GM18498 (cell line): Measurements from ENCODE around the gene NTN5.
"Not testable (repeated sequence)": the region's sequence is repeated elsewhere in the genome, so short reads cannot be mapped to it uniquely, and the experiment has no call there.

ENCODE experiments used
- ATAC-seq: cut with Tn5 transposase; IDR thresholded peaks from one replicate; pipeline ENCODE4 v1.9.1; 2021; ENCODE audit warnings: mild to moderate bottlenecking, moderate library complexity; ENCODE audit not compliant: unreplicated experiment

Gene NTN5

GRCh38 chr19:48702701-48703100, 29.9 kb upstream of the NTN5 start:
- ATAC-seq = no peak

DNA sequence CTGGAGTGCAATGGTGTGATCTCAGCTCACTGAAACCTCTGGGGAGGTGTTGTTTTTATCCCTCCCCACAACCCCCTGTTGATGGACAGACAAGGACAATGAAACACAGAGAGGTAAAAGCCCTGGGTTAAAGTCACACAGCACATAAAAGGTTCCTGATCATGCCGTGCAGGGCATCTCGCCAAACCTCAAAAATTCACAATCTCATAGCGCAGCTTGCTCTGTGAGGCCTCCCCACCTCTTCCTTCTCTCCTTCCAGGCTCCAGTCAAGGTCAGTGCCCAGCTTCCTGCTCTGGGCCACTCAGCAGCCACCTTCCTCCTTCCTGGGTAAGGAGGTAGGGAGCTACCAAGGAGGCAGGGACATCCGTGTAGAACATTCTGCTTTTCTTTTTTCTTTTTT, 25.2 kb upstream of the NTN5 start:
- no peak for ATAC-seq

DNA sequence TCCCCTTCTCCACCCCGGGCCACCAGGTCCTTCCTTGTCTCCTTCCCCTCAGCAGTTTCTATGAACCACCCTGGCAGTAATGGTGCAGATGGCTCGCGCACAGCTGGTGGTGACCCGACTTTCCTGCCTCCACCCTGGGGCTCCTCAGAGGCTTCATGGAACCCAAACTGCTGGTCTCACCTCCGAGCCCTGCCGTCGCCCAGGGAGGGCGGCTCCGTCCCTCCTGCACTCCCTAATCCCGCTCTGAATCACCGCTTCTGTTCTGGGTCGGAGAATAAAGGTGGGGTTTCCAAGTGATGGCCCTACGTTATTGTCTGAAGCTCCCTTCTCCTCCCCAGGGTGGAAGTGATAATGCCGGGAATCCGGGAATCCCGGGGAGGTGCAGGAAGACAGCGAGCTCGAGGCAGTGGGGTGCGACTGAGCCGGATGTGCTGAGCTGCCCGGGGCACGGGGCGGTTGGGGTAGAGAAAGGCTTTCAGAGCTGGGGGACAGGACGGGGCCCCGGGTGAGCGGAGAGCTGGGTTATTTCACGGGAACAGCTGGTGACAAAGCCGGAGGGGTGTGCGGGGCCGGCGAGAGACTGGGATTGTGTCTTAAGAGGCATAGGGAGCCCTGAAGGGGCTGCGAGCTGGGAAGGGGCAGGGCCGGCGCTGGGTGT, 23.7 kb upstream of the NTN5 start:
- no peak for ATAC-seq

DNA sequence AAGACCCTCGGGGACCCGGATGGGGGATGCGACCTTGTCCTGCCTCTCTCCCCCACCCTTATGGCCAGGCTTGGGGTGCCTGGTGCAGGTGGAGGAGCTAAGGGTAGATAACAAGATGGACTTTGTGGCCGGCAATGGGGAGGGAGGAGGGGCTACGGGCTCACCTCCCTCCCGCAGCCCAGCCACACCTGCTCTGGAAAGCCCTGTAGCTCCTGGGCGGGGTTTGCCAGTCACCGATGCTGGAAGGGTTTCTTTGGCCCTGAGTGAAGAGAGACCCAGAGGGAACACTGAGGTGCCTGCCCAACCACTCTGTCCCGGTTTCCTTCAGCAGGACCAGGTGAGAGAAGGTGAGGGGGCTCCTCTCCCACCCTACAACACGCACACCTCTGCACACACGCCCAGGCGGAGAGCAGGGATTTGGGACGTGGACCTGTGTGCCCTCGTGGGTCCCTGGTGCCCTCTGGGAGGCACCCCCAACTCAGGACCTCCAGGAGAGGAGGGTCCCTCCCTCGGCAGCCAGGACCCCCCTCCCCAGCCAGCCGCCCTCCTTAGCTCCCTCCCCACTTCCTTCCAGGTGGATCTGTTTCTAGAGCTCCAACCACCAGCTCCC, 23.0 kb upstream of the NTN5 start, which contains the start of gene FUT2:
FUT2 (plus strand) TSS at position 229 of the 610 bp plus-strand sequence. CDS start 6,986 bp downstream, outside the sequence.
- ATAC-seq = no peak

DNA sequence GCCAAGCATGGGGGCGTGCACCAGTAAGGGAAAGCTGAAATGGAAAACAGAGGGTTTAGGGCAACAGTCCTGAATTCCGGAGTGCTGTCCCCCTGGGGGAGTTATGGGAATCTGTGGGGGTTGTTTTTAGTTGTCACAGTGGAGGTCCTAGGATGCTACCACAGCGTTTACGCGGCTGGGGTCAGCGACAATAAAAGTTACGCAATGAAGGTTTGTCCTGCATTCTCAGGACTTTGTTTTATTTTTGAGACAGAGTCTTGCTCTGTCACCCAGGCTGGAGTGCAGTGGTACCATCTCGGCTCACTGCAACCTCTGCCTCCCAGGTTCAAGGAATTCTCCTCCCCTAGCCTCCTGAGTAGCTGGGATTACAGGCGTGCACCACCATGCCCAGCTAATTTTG, 20.8 kb upstream of the NTN5 start:
- ATAC-seq = not testable (repeated sequence)

GRCh38 chr19:48689449-48689848, 16.6 kb upstream of the NTN5 start:
- no peak for ATAC-seq

- no peak for ATAC-seq
These were observed 15.0 kb upstream of the NTN5 start for GRCh38 chr19:48687776-48688175.

- ATAC-seq = not testable (repeated sequence)
These were observed 13.8 kb upstream of the NTN5 start for GRCh38 chr19:48686637-48687036.

GRCh38 chr19:48686088-48686487, 13.3 kb upstream of the NTN5 start:
- ATAC-seq = no peak

DNA sequence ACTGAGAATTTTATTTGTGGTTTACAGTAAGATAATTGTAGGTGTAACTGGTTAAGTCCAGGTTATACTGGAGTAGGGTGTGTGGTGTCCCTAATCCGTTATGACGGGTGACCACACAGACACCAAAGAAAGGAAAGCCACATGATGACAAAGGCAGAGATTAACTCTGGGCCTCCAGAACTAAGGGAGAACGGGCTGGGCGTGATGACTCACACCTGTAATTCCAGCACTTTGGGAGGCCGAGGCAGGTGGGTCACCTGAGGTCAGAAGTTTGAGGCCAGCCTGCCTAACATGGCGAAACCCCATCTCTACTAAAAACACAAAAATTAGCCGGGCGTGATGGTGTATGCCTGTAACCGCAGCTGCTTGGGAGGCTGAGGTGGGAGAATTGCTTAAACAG, 12.8 kb upstream of the NTN5 start:
- no peak for ATAC-seq

GRCh38 chr19:48683349-48683748, 10.5 kb upstream of the NTN5 start:
- no peak for ATAC-seq

GRCh38 chr19:48681127-48681470, 8.3 kb upstream of the NTN5 start:
- ATAC-seq = no peak

DNA sequence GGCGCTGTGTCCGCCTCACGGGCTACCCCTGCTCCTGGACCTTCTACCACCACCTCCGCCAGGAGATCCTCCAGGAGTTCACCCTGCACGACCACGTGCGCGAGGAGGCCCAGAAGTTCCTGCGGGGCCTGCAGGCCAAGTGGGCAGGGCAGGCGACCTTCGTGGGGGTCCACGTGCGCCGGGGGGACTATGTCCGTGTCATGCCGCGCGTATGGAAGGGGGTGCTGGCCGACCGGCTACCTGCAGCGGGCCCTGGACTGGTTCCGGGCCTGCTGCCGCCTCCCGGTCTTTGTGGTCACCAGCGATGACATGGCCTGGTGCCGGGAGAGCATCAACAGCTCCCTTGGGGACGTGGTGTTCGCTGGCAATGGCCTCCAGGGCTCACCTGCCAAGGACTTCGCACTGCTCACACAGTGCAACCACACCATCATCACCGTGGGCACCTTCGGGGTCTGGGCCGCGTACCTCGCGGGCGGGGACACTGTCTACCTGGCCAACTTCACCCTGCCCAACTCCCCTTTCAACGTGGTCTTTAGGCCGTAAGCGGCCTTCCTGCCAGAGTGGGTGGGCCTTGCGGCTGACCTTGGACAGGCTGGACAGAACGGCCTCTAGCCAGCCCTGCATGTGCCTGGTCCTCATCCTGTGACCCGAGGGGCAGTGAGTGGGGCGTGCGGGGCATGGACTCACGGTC, 7.8 kb upstream of the NTN5 start:
- ATAC-seq = no peak

GRCh38 chr19:48680006-48680405, 7.2 kb upstream of the NTN5 start:
- not testable (repeated sequence) for ATAC-seq

DNA sequence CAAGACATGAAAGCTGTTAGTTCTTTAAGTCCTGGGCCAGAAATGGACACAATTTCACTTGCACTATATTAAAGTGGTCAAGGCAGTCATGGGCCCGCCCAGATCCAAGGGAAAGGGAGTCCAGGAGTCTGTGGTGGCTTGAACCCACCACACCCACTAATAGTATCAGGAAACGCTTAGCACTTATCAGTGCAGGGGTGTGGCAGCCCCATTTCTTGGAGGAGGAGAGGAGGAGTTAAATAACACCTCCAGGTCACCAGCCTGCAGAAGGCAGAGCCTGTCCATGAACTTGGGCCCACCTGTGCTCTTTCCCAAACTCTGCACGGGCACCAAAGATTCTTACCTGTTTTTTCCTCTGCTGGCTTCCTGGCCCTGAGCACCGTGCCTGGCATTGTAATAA, 5.4 kb upstream of the NTN5 start:
- ATAC-seq = no peak

- ATAC-seq = no peak
These were observed 4.1 kb upstream of the NTN5 start for GRCh38 chr19:48676887-48677286.

GRCh38 chr19:48676487-48676886, 3.7 kb upstream of the NTN5 start:
- no peak for ATAC-seq

- ATAC-seq = no peak
These were observed 2.4 kb upstream of the NTN5 start for GRCh38 chr19:48674921-48675824.

DNA sequence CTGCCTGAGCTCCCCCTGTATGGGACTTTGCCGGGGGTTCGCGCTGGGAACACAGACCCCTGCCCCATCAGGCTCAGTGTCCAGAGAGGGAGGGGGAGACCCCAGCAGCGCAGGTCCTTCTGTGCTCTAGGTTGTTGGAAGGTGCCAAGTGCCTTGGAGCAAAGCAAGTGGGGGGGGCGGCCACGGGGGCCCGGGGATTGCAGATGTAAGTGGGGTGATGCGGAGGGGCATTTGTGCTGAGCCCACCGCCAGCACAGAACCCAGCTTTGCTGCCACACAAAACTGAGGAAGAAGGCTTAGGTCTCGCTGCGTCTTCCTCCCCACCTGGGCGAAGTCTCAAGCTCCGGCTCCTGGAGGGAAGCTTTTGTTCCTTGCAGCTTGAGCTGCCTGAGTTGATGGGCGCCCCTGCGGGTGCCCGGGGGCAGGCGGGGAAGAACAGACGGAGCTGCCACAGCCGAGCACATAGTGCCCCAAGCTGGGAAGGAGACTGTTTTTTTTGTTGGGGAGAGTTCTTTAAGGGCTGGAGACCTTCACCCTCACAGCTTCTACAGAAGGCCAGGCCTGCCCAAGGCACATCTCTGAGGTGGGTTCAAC, 1.5 kb upstream of the NTN5 start:
- ATAC-seq = no peak

GRCh38 chr19:48673436-48674100, 751 bp upstream of the NTN5 start:
- no peak for ATAC-seq
